Measurements from ENCODE around the gene TMEM135.

TMEM135 gene

GRCh38 chr11:87251560-87251959, 213.8 kb downstream of the TMEM135 start:
- Histone ChIP-seq H3K27ac (no peak overlapping the region), H3K9me3 (replicated peaks in 1 of 11) (no peaks in the 10 kb centered on the region), H4K20me1 (peaks cover 0 to 15% (median 0%) of the 10 kb centered on the region in 11 experiments; a peak in 4 of 22 replicates), H3K4me1 (peaks cover 0 to 21% (median 0%) of the 10 kb centered on the region in 10 experiments; a peak in 4 of 20 replicates), H3K4me2 (no peak overlapping the region), H3K4me3 (no peak overlapping the region), H3K27me3 (no peaks in the 10 kb centered on the region), H3K9ac (no peak overlapping the region), H3K36me3 (no peaks in the 10 kb centered on the region; a peak in 1 of 22 replicates)
- TF ChIP-seq Cebpa-rat (IDR thresholded peaks at IDR 0.05): no peak

- Histone ChIP-seq H3K27me3 (no peaks in the 10 kb centered on the region), H4K20me1 (peaks cover 0 to 15% (median 0%) of the 10 kb centered on the region in 11 experiments; a peak in 4 of 22 replicates), H3K4me2 (no peak overlapping the region), H3K4me3 (no peak overlapping the region), H3K9me3 (replicated peaks in 1 of 11) (no peaks in the 10 kb centered on the region), H3K27ac (no peak overlapping the region), H3K4me1 (peaks cover 0 to 21% (median 0%) of the 10 kb centered on the region in 10 experiments; a peak in 4 of 20 replicates), H3K36me3 (no peaks in the 10 kb centered on the region; a peak in 1 of 22 replicates), H3K9ac (no peak overlapping the region)
- TF ChIP-seq Cebpa-rat (IDR thresholded peaks at IDR 0.05): no peak
Measured at GRCh38 chr11:87252869-87253268, 215.1 kb downstream of the TMEM135 start.

DNA sequence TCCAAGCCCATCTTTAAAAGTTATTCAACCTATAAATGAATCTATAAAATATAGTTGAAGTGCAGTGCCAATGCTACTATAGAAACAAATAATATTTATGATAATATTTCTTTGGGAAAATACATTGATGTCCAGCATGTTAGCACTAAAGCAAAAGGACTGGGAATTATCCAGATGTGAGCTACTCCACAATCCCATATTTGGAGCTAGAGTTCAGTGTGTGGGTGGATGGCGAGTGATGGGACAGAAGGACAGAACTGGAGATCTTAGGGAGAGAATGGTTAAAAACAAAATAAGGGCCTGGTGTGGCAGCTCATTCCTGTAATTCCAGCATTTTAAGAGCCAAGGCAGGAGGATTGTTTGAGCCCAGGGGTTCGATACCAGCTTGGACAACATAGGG, 216.8 kb downstream of the TMEM135 start:
- Histone ChIP-seq H3K4me1 (peaks cover 0 to 21% (median 0%) of the 10 kb centered on the region in 10 experiments; a peak in 4 of 20 replicates), H4K20me1 (peaks cover 0 to 9% (median 0%) of the 10 kb centered on the region in 11 experiments; a peak in 4 of 22 replicates), H3K9me3 (replicated peaks in 1 of 11) (no peaks in the 10 kb centered on the region), H3K36me3 (peaks cover 0 to 10% (median 0%) of the 10 kb centered on the region in 11 experiments; a peak in 2 of 22 replicates), H3K4me3 (no peak overlapping the region), H3K27ac (no peak overlapping the region), H3K9ac (no peak overlapping the region), H3K27me3 (no peaks in the 10 kb centered on the region), H3K4me2 (no peak overlapping the region)
- no peak for TF ChIP-seq Cebpa-rat (IDR thresholded peaks at IDR 0.05)

DNA sequence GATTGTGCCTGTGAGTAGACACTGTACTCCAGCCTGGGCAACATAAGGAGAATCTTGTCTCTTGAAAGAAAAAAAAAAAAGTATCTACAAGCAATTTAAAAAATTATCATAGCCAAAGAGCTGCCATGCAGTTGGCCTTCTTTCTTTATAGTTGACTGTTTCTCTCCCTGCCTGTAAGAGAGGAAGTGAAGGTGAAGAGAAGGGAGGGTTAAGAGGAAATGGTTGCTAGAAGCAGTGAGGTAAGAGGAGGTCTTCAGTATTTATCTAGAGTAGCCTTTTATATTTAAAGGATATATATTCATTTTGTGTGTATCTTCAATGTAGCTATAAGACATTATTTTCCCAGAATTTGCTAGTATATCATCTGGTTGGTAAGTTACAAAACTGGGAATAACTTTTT, 217.9 kb downstream of the TMEM135 start:
- H3K4me2 ChIP-seq: no peak overlapping the region
- no peak overlapping the region for H3K4me3 ChIP-seq
- H3K27ac ChIP-seq: no peak overlapping the region
- no peak for TF ChIP-seq Cebpa-rat (IDR thresholded peaks at IDR 0.05)
- peaks cover 0 to 11% (median 0%) of the 10 kb centered on the region in 11 experiments; a peak in 4 of 22 replicates for H4K20me1 ChIP-seq
- H3K36me3 ChIP-seq: peaks cover 0 to 10% (median 0%) of the 10 kb centered on the region in 11 experiments; a peak in 2 of 22 replicates
- H3K9me3 ChIP-seq (replicated peaks in 1 of 11): no peaks in the 10 kb centered on the region
- H3K27me3 ChIP-seq: no peaks in the 10 kb centered on the region
- no peak overlapping the region for H3K9ac ChIP-seq
- H3K4me1 ChIP-seq: peaks cover 0 to 21% (median 0%) of the 10 kb centered on the region in 10 experiments; a peak in 4 of 20 replicates

GRCh38 chr11:87256694-87257340, 219.1 kb downstream of the TMEM135 start:
- no peak for TF ChIP-seq Cebpa-rat (IDR thresholded peaks at IDR 0.05)
- no peaks in the 10 kb centered on the region for H3K27me3 ChIP-seq
- H3K36me3 ChIP-seq: peaks cover 0 to 10% (median 0%) of the 10 kb centered on the region in 11 experiments; a peak in 3 of 22 replicates
- H3K9ac ChIP-seq: no peak overlapping the region
- H4K20me1 ChIP-seq: peaks cover 0 to 6% (median 0%) of the 10 kb centered on the region in 11 experiments; a peak in 4 of 22 replicates
- no peaks in the 10 kb centered on the region for H3K9me3 ChIP-seq (replicated peaks in 1 of 11)
- H3K4me2 ChIP-seq: no peak overlapping the region
- H3K4me3 ChIP-seq: no peak overlapping the region
- H3K27ac ChIP-seq: no peak overlapping the region
- peaks cover 0 to 18% (median 0%) of the 10 kb centered on the region in 10 experiments; a peak in 4 of 20 replicates for H3K4me1 ChIP-seq

DNA sequence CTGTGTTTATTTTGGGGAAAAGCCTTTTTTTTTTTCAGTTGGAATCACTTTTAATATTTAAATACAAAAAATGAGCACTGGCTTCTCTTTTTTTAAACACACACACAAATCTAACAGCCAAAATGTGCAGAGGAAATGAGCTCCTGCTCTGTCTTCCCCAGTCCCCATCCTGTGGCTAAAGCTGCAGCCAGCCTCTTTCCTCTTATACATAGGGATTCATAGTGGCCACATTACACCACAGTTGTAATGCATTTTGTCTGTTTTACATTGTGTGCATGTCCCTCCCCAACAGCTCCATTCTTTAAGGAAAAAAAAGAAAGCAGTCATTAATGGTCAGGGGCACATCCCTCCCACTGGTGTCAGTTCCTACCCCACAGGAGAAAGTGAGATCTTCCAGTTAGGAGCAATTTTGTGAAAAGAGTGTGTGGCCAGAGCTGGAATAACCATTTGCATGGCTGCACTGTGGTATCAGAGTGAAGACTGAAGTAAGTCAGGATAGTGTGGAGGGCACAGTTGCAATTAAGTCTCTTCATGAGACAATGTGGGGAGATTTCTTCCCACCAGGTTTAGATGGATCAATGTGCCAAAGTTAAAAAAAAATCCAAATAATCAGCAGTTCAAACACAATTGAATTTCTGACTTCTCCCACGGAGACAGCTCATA, 220.6 kb downstream of the TMEM135 start:
- no peak for TF ChIP-seq Cebpa-rat (IDR thresholded peaks at IDR 0.05)

DNA sequence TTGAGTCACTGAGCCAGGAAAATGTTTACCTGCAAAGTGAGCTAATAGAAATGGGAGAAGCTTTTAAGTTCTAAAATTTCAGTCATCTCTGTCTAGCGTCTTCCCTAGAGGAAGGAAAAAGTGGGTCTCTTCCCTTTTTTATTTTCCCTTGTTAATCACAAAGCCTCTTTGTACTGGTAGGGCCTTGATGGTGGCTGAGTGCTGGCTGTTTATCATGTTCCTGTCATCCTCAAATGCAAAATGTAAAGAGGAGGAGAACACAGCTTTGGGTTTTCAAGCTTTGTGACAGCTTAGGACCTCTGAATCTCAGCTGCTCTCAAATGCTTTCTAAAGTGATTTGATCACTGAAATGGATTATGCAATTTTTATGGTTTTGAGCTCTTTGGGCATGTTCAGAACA, 222.0 kb downstream of the TMEM135 start:
- no peak overlapping the region for H3K4me3 ChIP-seq
- peaks cover 0 to 10% (median 0%) of the 10 kb centered on the region in 11 experiments; a peak in 3 of 22 replicates for H3K36me3 ChIP-seq
- no peaks in the 10 kb centered on the region for H3K9me3 ChIP-seq (replicated peaks in 1 of 11)
- H3K27ac ChIP-seq: no peak overlapping the region
- TF ChIP-seq Cebpa-rat (IDR thresholded peaks at IDR 0.05): no peak
- H4K20me1 ChIP-seq: peaks cover 0 to 8% (median 0%) of the 10 kb centered on the region in 11 experiments; a peak in 3 of 22 replicates
- no peak overlapping the region for H3K9ac ChIP-seq
- H3K4me2 ChIP-seq: no peak overlapping the region
- H3K4me1 ChIP-seq: peaks cover 0 to 9% (median 0%) of the 10 kb centered on the region in 10 experiments; a peak in 3 of 20 replicates
- no peaks in the 10 kb centered on the region for H3K27me3 ChIP-seq

More for the DNA sequence above, 220.6 kb downstream of the TMEM135 start:
- Histone ChIP-seq H3K27me3 (no peaks in the 10 kb centered on the region), H3K9me3 (replicated peaks in 1 of 11) (no peaks in the 10 kb centered on the region), H3K4me3 (no peak overlapping the region), H3K36me3 (peaks cover 0 to 10% (median 0%) of the 10 kb centered on the region in 11 experiments; a peak in 3 of 22 replicates), H4K20me1 (peaks cover 0 to 8% (median 0%) of the 10 kb centered on the region in 11 experiments; a peak in 3 of 22 replicates), H3K9ac (no peak overlapping the region), H3K4me2 (no peak overlapping the region), H3K27ac (no peak overlapping the region), H3K4me1 (peaks cover 0 to 11% (median 0%) of the 10 kb centered on the region in 10 experiments; a peak in 3 of 20 replicates)

- H3K27me3 ChIP-seq: no peaks in the 10 kb centered on the region
- H3K9ac ChIP-seq: no peak overlapping the region
- no peak overlapping the region for H3K4me3 ChIP-seq
- H3K9me3 ChIP-seq (replicated peaks in 1 of 11): no peaks in the 10 kb centered on the region
- no peak overlapping the region for H3K27ac ChIP-seq
- peaks cover 0 to 8% (median 0%) of the 10 kb centered on the region in 11 experiments; a peak in 2 of 22 replicates for H4K20me1 ChIP-seq
- no peak overlapping the region for H3K4me2 ChIP-seq
- no peak for TF ChIP-seq Cebpa-rat (IDR thresholded peaks at IDR 0.05)
- peaks cover 0 to 10% (median 0%) of the 10 kb centered on the region in 11 experiments; a peak in 3 of 22 replicates for H3K36me3 ChIP-seq
- H3K4me1 ChIP-seq: no peaks in the 10 kb centered on the region
Measured at GRCh38 chr11:87260811-87261210, 223.1 kb downstream of the TMEM135 start.

DNA sequence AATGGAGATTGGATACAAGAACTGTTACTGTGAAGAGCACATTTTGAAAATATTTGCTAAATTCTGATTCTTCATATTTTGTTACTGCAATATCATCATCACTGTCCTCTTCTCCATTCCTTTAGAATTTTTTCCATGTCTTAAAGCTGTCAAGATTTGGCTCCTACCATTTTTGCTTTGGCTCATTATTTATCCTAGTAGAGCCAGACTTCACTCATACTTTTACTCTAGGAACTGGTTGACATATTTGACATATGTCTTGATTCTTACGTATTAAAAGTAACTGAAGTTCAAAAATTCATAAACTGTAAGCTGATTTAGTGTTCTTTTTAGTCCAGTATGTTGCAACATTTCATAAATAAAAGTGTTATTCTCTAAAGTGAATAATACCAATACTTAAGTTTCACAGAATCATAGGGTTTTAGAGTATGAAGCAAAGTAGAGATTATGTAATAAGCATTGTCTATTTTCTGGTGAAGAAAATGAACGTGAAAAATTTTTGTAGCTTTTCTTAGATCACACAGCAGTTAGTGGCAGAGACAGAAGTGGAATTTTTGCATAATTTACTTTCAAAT, 225.6 kb downstream of the TMEM135 start:
- H4K20me1 ChIP-seq: peaks cover 0 to 11% (median 0%) of the 10 kb centered on the region in 11 experiments; a peak in 1 of 22 replicates
- no peak overlapping the region for H3K27ac ChIP-seq
- H3K4me3 ChIP-seq: no peak overlapping the region
- no peak overlapping the region for H3K4me2 ChIP-seq
- H3K9me3 ChIP-seq (replicated peaks in 1 of 11): no peaks in the 10 kb centered on the region
- no peaks in the 10 kb centered on the region for H3K4me1 ChIP-seq
- no peak overlapping the region for H3K9ac ChIP-seq
- H3K27me3 ChIP-seq: no peaks in the 10 kb centered on the region
- H3K36me3 ChIP-seq: peaks cover 0 to 14% (median 0%) of the 10 kb centered on the region in 11 experiments; a peak in 3 of 22 replicates
- no peak for TF ChIP-seq Cebpa-rat (IDR thresholded peaks at IDR 0.05)

Data from BLaER1 treated with 17β-estradiol and CSF1 and Interleukin-3, amounts not matched to agents 10 nM and 100 nM (cell line).